Naive thymus-derived CD8-positive, alpha-beta T cell (primary cell): ENCODE measurements around the gene LRRC45. TPM values are rescaled to one million over a fixed set of nuclear protein-coding genes. Genes with fewer than 3 reads are reported as not detected.

Source experiments
- ATAC-seq, 2 donors: fragments of 150-1000 bp; cut with Tn5 transposase in 1 of 2; sonication (Bioruptor Pico), chemical (Tn5 transposase) in 1 of 2; 1 replicate in 1 of 2; 2 replicates in 1 of 2; pipeline ENCODE4 v1.10.0; 2021; ENCODE audit warnings: mild to moderate bottlenecking in 2 of 2, moderate library complexity in 2 of 2
- POLR2A ChIA-PET: fragments of 350-600 bp; sonication (Branson Sonifier 250); formaldehyde crosslinking; loops from one replicate; lab custom pipeline; 2021; ENCODE audit warnings: antibody characterized with exemption; lab: Charles Lee
- DNase-seq, 10 donors: peaks; one replicate each; pipeline versions ENCODE4 v3.0.0 to v3.0.0-alpha.2; 2020 to 2022
- H3K27ac Mint-ChIP-seq, 10 donors: one replicate each; pipeline ENCODE4 v1.8.0; 2020 to 2022; ENCODE audit warnings: mild to moderate bottlenecking in 10 of 10, mixed read lengths in 10 of 10, moderate library complexity in 4 of 10, inconsistent platforms in 1 of 10
- H3K27me3 Mint-ChIP-seq, 5 donors: one replicate each; pipeline ENCODE4 v1.8.0; 2021 to 2022; ENCODE audit warnings: mixed read lengths in 5 of 5
- H3K36me3 Mint-ChIP-seq, 3 donors: one replicate each; pipeline ENCODE4 v1.8.0; 2020 to 2022; ENCODE audit warnings: mixed read lengths in 3 of 3, mild to moderate bottlenecking in 2 of 3, inconsistent platforms in 1 of 3
- H3K4me1 Mint-ChIP-seq, 4 donors: one replicate each; pipeline ENCODE4 v1.8.0; 2021 to 2022; ENCODE audit warnings: mixed read lengths in 4 of 4
- H3K4me3 Mint-ChIP-seq, 10 donors: one replicate each; pipeline ENCODE4 v1.8.0; 2020 to 2022; ENCODE audit warnings: mild to moderate bottlenecking in 10 of 10, mixed read lengths in 10 of 10, moderate library complexity in 6 of 10, inconsistent platforms in 1 of 10
- H3K9me3 Mint-ChIP-seq, 9 donors: one replicate each; pipeline ENCODE4 v1.8.0; 2020 to 2022; ENCODE audit warnings: mixed read lengths in 9 of 9, mild to moderate bottlenecking in 3 of 9, inconsistent platforms in 1 of 9, moderate library complexity in 1 of 9
- polyA plus RNA-seq, 3 donors: library from polyadenylated mRNA; unstranded; fragments of 300-500 nt; fragmentation: Illumina TruSeq; gene quantifications; one replicate each; pipeline ENCODE4 v1.2.3, GENCODE V29; 2021
- total RNA-seq, 8 experiments: library from RNA in 2 of 8; stranded (reverse) in 2 of 8; gene quantifications; one replicate each; pipeline ENCODE4 v1.2.3 and lab custom pipeline; 2021 to 2026

Gene LRRC45
- total and polyA plus RNA-seq, 5 experiments from 2014 or later, result 2.7 to 12.5 (median 6.0) TPM

- ATAC-seq (no peak), DNase-seq (no peak)
- Mint-ChIP-seq H3K27ac (no peak overlapping the region), H3K9me3 (no peaks in the 10 kb centered on the region), H3K4me1 (peaks cover 7 to 29% (median 22%) of the 10 kb centered on the region in 4 donors), H3K4me3 (no peak overlapping the region), H3K27me3 (no peaks in the 10 kb centered on the region), H3K36me3 (peaks cover 0 to 4% (median 0%) of the 10 kb centered on the region in 3 donors)
- POLR2A ChIA-PET, result interaction anchor here (1.4 to 4.6 kb wide), 3 partner anchors 42 to 59 kb away, joined by 5 to 61 read pairs (median 5); partner anchors contain the start of genes ASPSCR1 and NOTUM
These were observed 4.0 kb upstream of the LRRC45 start for GRCh38 chr17:82018989-82019689.

- Mint-ChIP-seq H3K27ac (peak overlapping the region in 1 of 10 donors; percentile 39), H3K27me3 (no peaks in the 10 kb centered on the region), H3K9me3 (no peaks in the 10 kb centered on the region), H3K4me3 (peak overlapping the region in 2 of 10 donors; percentile 33 to 68), H3K4me1 (peaks cover 7 to 29% (median 23%) of the 10 kb centered on the region in 4 donors), H3K36me3 (peaks cover 0 to 4% (median 0%) of the 10 kb centered on the region in 3 donors)
- DNase-seq (peak; percentile 24 to 80 (median 57)), ATAC-seq (no peak)
- POLR2A ChIA-PET, result interaction anchor here (0.8 to 4.6 kb wide), 3 partner anchors 17 to 60 kb away, joined by 3 to 61 read pairs (median 5); partner anchors contain the start of genes ASPSCR1 and NOTUM
These were observed 3.2 kb upstream of the LRRC45 start for GRCh38 chr17:82019690-82020571.

DNA sequence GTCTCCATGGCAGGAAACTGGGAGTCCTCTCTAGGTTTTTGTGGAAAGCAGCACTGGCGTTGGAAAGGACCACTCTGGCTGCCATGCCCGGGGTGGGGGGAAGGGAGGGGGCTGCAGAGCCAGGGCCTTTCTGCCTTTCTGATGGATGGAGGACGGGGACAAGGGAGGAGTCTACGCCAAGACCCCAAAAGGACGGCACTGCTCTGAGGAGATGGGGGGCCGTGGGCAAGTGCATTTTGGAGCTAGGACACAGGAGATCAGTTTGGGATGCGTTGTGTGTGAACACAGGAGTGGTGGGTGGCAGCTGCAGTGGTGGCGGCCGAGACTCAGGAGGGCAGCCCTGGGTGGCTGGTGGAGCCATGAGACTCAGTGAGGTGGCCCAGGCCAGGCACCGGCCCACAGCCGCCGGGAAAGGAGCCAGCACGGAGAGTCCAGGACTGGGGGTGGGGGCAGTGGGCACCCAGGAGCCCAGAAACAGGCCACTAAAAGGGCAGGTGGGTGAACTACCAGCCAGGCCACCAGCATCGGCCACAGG is 2.5 kb upstream of the LRRC45 start:
- no peak for ATAC-seq
- Mint-ChIP-seq H3K4me3 (peak overlapping the region in 5 of 10 donors; percentile 22 to 62 (median 40)), H3K36me3 (peaks cover 0 to 4% (median 0%) of the 10 kb centered on the region in 3 donors)

DNA sequence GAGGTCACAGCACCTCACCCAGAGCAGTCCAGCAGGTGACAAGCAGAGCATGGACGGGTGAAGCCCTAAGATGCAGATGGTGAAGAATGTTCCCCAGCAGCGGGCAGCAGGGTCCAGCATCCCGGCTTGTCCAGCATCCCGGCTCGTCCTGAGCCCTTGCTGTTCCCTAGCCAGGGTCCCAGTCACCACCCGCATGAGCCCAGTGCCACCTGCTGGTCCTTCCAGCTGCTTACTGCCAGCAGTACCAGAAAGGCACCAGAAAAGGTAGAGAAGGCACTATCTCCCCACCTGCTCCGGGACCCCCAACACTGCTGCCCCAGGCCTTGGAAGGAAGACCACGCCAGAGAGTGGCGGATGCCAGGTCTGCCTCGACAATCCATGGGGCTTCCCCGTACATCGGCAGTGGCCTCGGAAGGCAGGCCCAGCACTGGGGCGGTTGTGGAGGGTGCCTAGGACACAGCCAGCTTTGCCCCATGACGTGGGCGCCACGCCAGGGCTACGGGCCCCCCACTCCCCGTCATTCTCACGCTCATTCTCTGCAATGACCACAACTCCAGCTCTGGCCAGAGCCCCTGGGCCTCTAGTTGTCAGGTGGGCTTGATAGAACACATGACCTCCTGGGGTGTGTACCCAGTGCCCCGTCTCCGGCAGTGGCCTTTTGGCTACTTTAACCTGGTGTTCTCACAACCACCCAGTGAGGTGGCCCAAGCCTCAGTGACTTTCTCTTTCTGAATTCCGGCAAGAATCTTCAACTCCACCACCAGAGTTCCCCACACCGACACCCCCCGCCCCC is 1.8 kb upstream of the LRRC45 start:
- H3K27ac Mint-ChIP-seq, result peak overlapping the region in 7 of 10 donors; percentile 36 to 90 (median 65)
- H3K4me1 Mint-ChIP-seq, result peaks cover 10 to 29% (median 23%) of the 10 kb centered on the region in 4 donors
- peak overlapping the region; percentile 76 to 92 (median 84) for H3K4me3 Mint-ChIP-seq
- POLR2A ChIA-PET, result interaction anchor here (0.5 to 6.0 kb wide), 5 partner anchors 16 to 81 kb away, joined by 3 to 61 read pairs (median 12); partner anchors contain the start of genes ASPSCR1, DCXR and NOTUM
- H3K36me3 Mint-ChIP-seq, result peaks cover 0 to 4% (median 0%) of the 10 kb centered on the region in 3 donors
- H3K9me3 Mint-ChIP-seq, result no peaks in the 10 kb centered on the region
- DNase-seq (peak; percentile 30 to 84 (median 53)), ATAC-seq (no peak)
- H3K27me3 Mint-ChIP-seq, result no peaks in the 10 kb centered on the region

More for the DNA sequence above, 2.5 kb upstream of the LRRC45 start:
- Mint-ChIP-seq H3K9me3 (no peaks in the 10 kb centered on the region), H3K27me3 (no peaks in the 10 kb centered on the region), H3K4me1 (peaks cover 7 to 29% (median 23%) of the 10 kb centered on the region in 4 donors), H3K27ac (no peak overlapping the region)
- DNase-seq, result no peak
- POLR2A ChIA-PET, result interaction anchor here (0.5 to 6.0 kb wide), 6 partner anchors 17 to 82 kb away, joined by 3 to 61 read pairs (median 8); partner anchors contain the start of genes ASPSCR1, DCXR and NOTUM

- Mint-ChIP-seq H3K27me3 (no peaks in the 10 kb centered on the region), H3K36me3 (peaks cover 0 to 4% (median 0%) of the 10 kb centered on the region in 3 donors), H3K9me3 (no peaks in the 10 kb centered on the region), H3K4me3 (peak overlapping the region; percentile 76 to 92 (median 84)), H3K27ac (peak overlapping the region in 6 of 10 donors; percentile 57 to 90 (median 66)), H3K4me1 (peaks cover 10 to 29% (median 23%) of the 10 kb centered on the region in 4 donors)
- ATAC-seq (no peak), DNase-seq (no peak)
- POLR2A ChIA-PET, result interaction anchor here (0.9 to 6.0 kb wide), 7 partner anchors 16 to 151 kb away, joined by 3 to 61 read pairs (median 13); partner anchors contain the start of genes ARHGDIA, ASPSCR1, DCXR and NOTUM
These were observed 1.2 kb upstream of the LRRC45 start for GRCh38 chr17:82021900-82022309.

DNA sequence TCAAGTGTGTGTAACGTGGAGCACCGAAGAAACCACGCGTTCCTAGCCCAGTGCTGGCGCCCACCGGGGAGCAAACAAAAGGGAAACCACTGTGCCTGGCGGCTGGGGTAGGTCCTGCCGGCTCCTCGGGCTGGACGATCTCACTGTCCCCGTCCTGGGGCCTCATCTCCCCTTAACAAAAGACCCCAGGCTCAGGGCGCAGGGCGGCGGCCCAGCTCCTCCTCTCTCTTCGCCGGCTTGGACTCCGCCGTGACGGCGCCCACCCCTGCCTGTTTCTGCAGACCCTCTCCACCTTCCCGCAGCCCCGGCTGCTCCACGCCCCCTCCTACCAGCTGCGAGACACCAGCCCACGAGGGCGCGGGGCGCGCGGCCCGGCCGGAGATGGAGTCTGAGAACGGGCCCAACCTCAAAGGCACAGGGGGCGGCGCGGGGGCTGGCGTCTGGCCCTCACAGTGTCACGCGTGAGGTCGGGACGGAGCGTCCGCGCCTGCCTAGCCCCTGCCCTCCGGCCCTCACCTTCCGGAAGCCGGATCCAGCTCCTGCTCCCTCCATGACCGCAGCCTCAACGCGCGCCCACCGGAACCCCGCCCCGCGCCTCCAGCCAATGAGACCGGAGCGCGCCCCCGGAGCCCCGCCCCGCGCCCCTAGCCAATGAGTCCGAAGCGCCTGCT is 660 bp upstream of the LRRC45 start, which contains the start of gene CENPX:
Gene CENPX, minus strand, starts transcription at position 569 of the 671 bp plus-strand sequence. Its CDS starts 17 bp downstream, at position 552.
- Mint-ChIP-seq H3K27ac (peak within 1 kb of the TSS in 8 of 10 donors; percentile 57 to 93 (median 70)), H3K4me1 (peaks cover 10 to 29% (median 23%) of the 10 kb centered on the region in 4 donors), H3K4me3 (peak within 1 kb of the TSS; percentile 76 to 92 (median 84)), H3K27me3 (no peaks in the 10 kb centered on the region), H3K36me3 (peaks cover 0 to 4% (median 0%) of the 10 kb centered on the region in 3 donors), H3K9me3 (no peaks in the 10 kb centered on the region)
- POLR2A ChIA-PET, result interaction anchor here (0.5 to 6.0 kb wide), 15 partner anchors 14 to 498 kb away, joined by 3 to 61 read pairs (median 5); partner anchors contain the start of genes ARHGDIA, ASPSCR1, DCXR and DUS1L
- no peak for DNase-seq
- ATAC-seq, result no peak

DNA sequence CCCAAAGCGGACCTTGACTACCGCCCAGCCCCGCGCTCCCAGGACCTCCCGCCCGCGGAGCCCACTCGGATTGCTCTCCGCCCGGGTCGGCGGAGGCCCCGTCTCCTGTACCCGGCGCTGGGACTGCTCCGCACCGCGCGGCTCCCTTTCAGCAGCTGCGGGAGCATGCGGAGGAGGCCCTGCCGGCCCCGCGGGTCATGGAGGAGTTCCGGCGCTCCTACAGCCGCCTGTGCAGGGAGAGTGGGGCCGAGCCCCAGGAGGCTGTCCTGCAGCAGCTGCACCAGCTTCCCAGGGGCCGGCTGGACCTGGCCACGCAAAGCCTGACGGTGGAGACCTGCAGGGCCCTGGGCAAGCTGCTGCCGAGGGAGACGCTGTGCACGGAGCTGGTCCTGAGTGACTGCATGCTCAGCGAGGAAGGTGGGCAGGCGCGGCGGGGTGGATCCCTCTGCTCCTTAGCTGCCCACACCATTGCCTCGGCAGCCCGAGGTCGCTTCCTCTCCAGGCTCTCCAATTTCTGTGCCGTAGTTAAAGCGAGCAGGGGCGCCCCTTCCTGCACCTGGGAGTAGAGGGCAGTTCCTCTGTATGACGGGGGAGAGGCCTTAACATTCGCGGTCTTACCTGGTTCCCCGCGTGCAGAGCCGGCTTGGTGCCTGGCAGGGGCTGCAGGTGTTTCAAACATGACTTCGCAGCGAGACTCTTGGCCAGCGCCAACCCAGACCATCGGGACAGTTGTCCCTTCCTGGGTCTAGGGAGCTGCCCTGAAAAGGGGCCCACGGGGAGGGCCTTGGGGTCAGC is 539 bp downstream of the LRRC45 start:
- DNase-seq (peak in 2 of 10 donors; percentile 13 to 27), ATAC-seq (peak in 1 of 2 donors; percentile 8)

DNA sequence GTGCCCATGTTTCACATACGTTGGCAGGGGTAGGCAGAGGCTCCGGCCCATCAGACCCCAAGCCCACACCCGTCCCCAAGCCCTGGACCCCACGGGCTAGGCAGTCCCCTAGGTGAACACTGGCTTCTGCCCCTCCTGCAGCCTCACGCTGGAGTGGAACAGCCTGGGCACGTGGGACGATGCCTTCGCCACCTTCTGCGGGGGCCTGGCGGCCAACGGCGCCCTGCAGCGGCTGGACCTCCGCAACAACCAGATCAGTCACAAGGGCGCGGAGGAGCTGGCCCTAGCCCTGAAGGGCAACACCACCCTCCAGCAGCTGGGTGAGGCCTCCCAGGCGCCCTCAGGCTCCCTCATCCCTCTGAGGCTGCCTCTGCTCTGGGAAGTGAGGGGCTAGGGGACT is 1.8 kb downstream of the LRRC45 start:
- Mint-ChIP-seq H3K9me3 (no peaks in the 10 kb centered on the region), H3K4me3 (peak overlapping the region in 1 of 10 donors; percentile 4), H3K27me3 (no peaks in the 10 kb centered on the region), H3K27ac (no peak overlapping the region), H3K36me3 (no peaks in the 10 kb centered on the region), H3K4me1 (peaks cover 14 to 36% (median 29%) of the 10 kb centered on the region in 4 donors)
- POLR2A ChIA-PET, result interaction anchor here (3.0 to 6.0 kb wide), 2 partner anchors 13 to 102 kb away, joined by 13 to 22 read pairs; partner anchors contain the start of gene DCXR
- DNase-seq (no peak), ATAC-seq (no peak)

More for the DNA sequence above, 539 bp downstream of the LRRC45 start:
- Mint-ChIP-seq H3K4me3 (peak overlapping the region; percentile 67 to 88 (median 76)), H3K27ac (peak overlapping the region in 3 of 10 donors; percentile 9 to 22 (median 15)), H3K36me3 (peaks cover 0 to 1% (median 0%) of the 10 kb centered on the region in 3 donors), H3K4me1 (peaks cover 12 to 29% (median 24%) of the 10 kb centered on the region in 4 donors), H3K27me3 (no peaks in the 10 kb centered on the region), H3K9me3 (no peaks in the 10 kb centered on the region)
- POLR2A ChIA-PET, result interaction anchor here (1.0 to 6.0 kb wide), 12 partner anchors 14 to 269 kb away, joined by 3 to 61 read pairs (median 5); partner anchors contain the start of genes ARHGDIA, ASPSCR1, DCXR and DUS1L

DNA sequence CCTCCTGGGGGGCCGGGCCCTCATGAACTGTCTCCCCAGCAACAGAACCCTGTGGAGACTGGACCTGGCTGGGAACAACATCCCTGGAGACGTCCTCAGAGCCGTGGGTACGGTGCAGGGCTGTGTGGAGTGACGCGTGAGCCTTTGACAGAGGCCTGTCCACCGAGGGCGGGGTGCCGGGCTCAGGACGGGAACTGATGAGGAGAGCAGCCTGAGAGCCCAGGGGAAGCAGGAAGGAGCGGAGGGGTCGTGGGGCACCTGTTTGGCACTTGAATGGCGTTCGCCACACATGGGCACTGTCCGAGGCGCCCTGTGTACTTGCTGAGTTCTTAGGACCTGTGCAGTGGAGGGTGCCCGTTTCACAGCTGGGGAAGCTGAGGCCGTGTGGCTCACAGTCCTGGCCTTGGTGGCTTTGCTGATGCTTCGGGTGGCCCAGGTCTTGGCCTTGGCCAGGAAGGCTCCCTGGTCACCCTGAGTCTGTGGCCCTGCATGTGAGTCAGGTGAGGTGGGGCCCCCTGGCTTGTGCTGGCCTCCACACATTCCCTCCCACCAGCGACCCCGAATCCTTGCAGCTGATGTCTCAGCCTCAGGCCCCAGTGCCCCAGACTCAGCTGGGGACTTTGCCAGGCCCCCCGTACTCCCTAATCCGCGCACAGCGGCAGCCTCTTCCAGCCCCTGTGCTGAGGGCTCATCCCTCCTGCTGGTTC is 2.4 kb downstream of the LRRC45 start:
- peak overlapping the region in 3 of 10 donors; percentile 27 to 65 (median 57) for H3K4me3 Mint-ChIP-seq

More for the DNA sequence above, 2.4 kb downstream of the LRRC45 start:
- Mint-ChIP-seq H3K36me3 (no peaks in the 10 kb centered on the region), H3K4me1 (peaks cover 15 to 33% (median 30%) of the 10 kb centered on the region in 4 donors), H3K9me3 (no peaks in the 10 kb centered on the region), H3K27me3 (no peaks in the 10 kb centered on the region), H3K27ac (peak overlapping the region in 1 of 10 donors; percentile 20)
- DNase-seq (no peak), ATAC-seq (no peak)
- POLR2A ChIA-PET, result interaction anchor here (1.2 to 6.0 kb wide), 2 partner anchors 12 to 66 kb away, joined by 3 to 22 read pairs; partner anchors contain the start of gene DCXR
